H9 (cell line): ENCODE results near the gene GARRE1. TPM values are rescaled to one million over a fixed set of nuclear protein-coding genes. Genes with fewer than 3 reads are reported as not detected.

Experiments
- DNase-seq: peaks from one replicate; pipeline ENCODE4 v3.0.0-alpha.2; 2017
- H2AFZ ChIP-seq: one replicate; pipeline ENCODE4 v1.6.1; 2013; ENCODE audit warnings: mild to moderate bottlenecking, low read length, control low read depth, moderate library complexity
- H2AK5ac ChIP-seq: 2 replicates; pipeline ENCODE4 v1.6.1; 2013; ENCODE audit warnings: low read length, control low read depth, mixed read lengths; ENCODE audit not compliant: insufficient read length
- H2BK120ac ChIP-seq: one replicate; pipeline ENCODE4 v1.6.1; 2013; ENCODE audit warnings: low read depth, mild to moderate bottlenecking, low read length, control low read depth, inconsistent platforms; ENCODE audit not compliant: poor library complexity, severe bottlenecking
- H2BK12ac ChIP-seq: 2 replicates; pipeline ENCODE4 v1.6.1; 2013; ENCODE audit warnings: low read length, control low read depth, mixed read lengths, low read depth; ENCODE audit not compliant: insufficient read length
- H2BK15ac ChIP-seq: 2 replicates; pipeline ENCODE4 v1.6.1; 2013; ENCODE audit warnings: low read depth, low read length, control low read depth
- H2BK20ac ChIP-seq: one replicate; pipeline ENCODE4 v1.6.1; 2013; ENCODE audit warnings: low read depth, mild to moderate bottlenecking, low read length, control low read depth, inconsistent platforms; ENCODE audit not compliant: poor library complexity, severe bottlenecking
- H2BK5ac ChIP-seq: 2 replicates; pipeline ENCODE4 v1.6.1; 2013; ENCODE audit warnings: low read length, control low read depth, mixed read lengths; ENCODE audit not compliant: insufficient read length
- H3K14ac ChIP-seq: 2 replicates; pipeline ENCODE4 v1.6.1; 2013; ENCODE audit warnings: low read length, control low read depth; ENCODE audit not compliant: insufficient read depth
- H3K18ac ChIP-seq: 2 replicates; pipeline ENCODE4 v1.6.1; 2013; ENCODE audit warnings: low read depth, mild to moderate bottlenecking, mixed read lengths, low read length, control low read depth; ENCODE audit not compliant: insufficient read length
- H3K23ac ChIP-seq: 2 replicates; pipeline ENCODE4 v1.6.1; 2013; ENCODE audit warnings: low read length, control low read depth, mixed read lengths, low read depth; ENCODE audit not compliant: insufficient read length
- H3K23me2 ChIP-seq: 2 replicates; pipeline ENCODE4 v1.6.1; 2013; ENCODE audit warnings: low read depth, mild to moderate bottlenecking, mixed read lengths, low read length, control low read depth; ENCODE audit not compliant: insufficient read length, poor library complexity, severe bottlenecking
- H3K27ac ChIP-seq: 2 replicates; pipeline ENCODE4 v1.5.1; 2013; ENCODE audit warnings: low read length, control low read depth, mixed read lengths, low read depth; ENCODE audit not compliant: insufficient read length
- H3K27me3 ChIP-seq: 2 replicates; pipeline ENCODE4 v1.6.1; 2013; ENCODE audit warnings: low read length, control low read depth, inconsistent platforms; ENCODE audit not compliant: insufficient read depth
- H3K4ac ChIP-seq: 2 replicates; pipeline ENCODE4 v1.6.1; 2013; ENCODE audit warnings: low read depth, mild to moderate bottlenecking, control low read depth, inconsistent platforms, low read length, moderate library complexity
- H3K4me1 ChIP-seq: 2 replicates; pipeline ENCODE4 v1.6.1; 2013; ENCODE audit warnings: low read length, control low read depth, inconsistent platforms; ENCODE audit not compliant: insufficient read depth
- H3K4me2 ChIP-seq: 2 replicates; pipeline ENCODE4 v1.6.1; 2013; ENCODE audit warnings: low read length, control low read depth, mixed read lengths; ENCODE audit not compliant: insufficient read length, insufficient read depth
- H3K56ac ChIP-seq: 2 replicates; pipeline ENCODE4 v1.6.1; 2013; ENCODE audit warnings: low read depth, mild to moderate bottlenecking, mixed read lengths, low read length, control low read depth; ENCODE audit not compliant: insufficient read length
- H3K79me1 ChIP-seq: 2 replicates; pipeline ENCODE4 v1.6.1; 2013; ENCODE audit warnings: low read depth, mild to moderate bottlenecking, moderate library complexity, low read length, control low read depth, inconsistent platforms; ENCODE audit not compliant: insufficient read depth, poor library complexity, severe bottlenecking
- H3K79me2 ChIP-seq: 2 replicates; pipeline ENCODE4 v1.6.1; 2013; ENCODE audit warnings: low read length, control low read depth, inconsistent platforms; ENCODE audit not compliant: insufficient read depth
- H3K9ac ChIP-seq: 2 replicates; pipeline ENCODE4 v1.6.1; 2013; ENCODE audit warnings: low read length, control low read depth, mixed read lengths; ENCODE audit not compliant: insufficient read length; ENCODE audit errors: extremely low read depth
- H3K9me3 ChIP-seq: one replicate; pipeline ENCODE4 v1.6.1; 2013; ENCODE audit warnings: low read depth, low read length, inconsistent platforms; ENCODE audit not compliant: control insufficient read depth
- H3T11ph ChIP-seq: one replicate; pipeline ENCODE4 v1.6.1; 2013; ENCODE audit warnings: mild to moderate bottlenecking, low read length, control low read depth, inconsistent platforms
- H4K20me1 ChIP-seq: one replicate; pipeline ENCODE4 v1.6.1; 2013; ENCODE audit not compliant: control insufficient read depth, insufficient read length, insufficient read depth
- H4K5ac ChIP-seq: 2 replicates; pipeline ENCODE4 v1.6.1; 2013; ENCODE audit warnings: low read depth, mild to moderate bottlenecking, mixed read lengths, low read length, control low read depth; ENCODE audit not compliant: insufficient read length
- H4K8ac ChIP-seq: replicated peaks from 2 replicates; pipeline ENCODE4 v1.6.1; 2013; ENCODE audit warnings: low read length, control low read depth, mixed read lengths, low read depth; ENCODE audit not compliant: insufficient read length
- H4K91ac ChIP-seq: 2 replicates; pipeline ENCODE4 v1.6.1; 2013; ENCODE audit warnings: low read depth, mild to moderate bottlenecking, moderate library complexity, mixed read lengths, low read length, control low read depth; ENCODE audit not compliant: insufficient read length
- H3K27ac Mint-ChIP-seq, 3 experiments: 2 replicates in 2 of 3; 3 replicates in 1 of 3; pipeline ENCODE4 v1.8.0; 2020 to 2021; ENCODE audit warnings: mixed read lengths in 3 of 3, mild to moderate bottlenecking in 1 of 3, moderate library complexity in 1 of 3
- H3K27me3 Mint-ChIP-seq: 2 replicates; pipeline ENCODE4 v1.8.0; 2021; ENCODE audit warnings: low read depth, mild to moderate bottlenecking, moderate library complexity, mixed read lengths
- H3K36me3 Mint-ChIP-seq, 3 experiments: 2 replicates in 2 of 3; 3 replicates in 1 of 3; pipeline ENCODE4 v1.8.0; 2020 to 2021; ENCODE audit warnings: low read depth in 3 of 3, mixed read lengths in 3 of 3; ENCODE audit not compliant: insufficient read depth in 1 of 3
- H3K4me1 Mint-ChIP-seq, 2 experiments: 2 replicates each; pipeline ENCODE4 v1.8.0; 2020; ENCODE audit warnings: mixed read lengths in 2 of 2
- H3K4me3 Mint-ChIP-seq, 2 experiments: 2 replicates in 1 of 2; 3 replicates in 1 of 2; pipeline ENCODE4 v1.8.0; 2020 to 2021; ENCODE audit warnings: mild to moderate bottlenecking in 2 of 2, mixed read lengths in 2 of 2, moderate library complexity in 1 of 2
- H3K9me3 Mint-ChIP-seq, 2 experiments: 2 replicates in 1 of 2; 3 replicates in 1 of 2; pipeline ENCODE4 v1.8.0; 2020; ENCODE audit warnings: mild to moderate bottlenecking in 2 of 2, mixed read lengths in 2 of 2, moderate library complexity in 1 of 2
- WGBS: extraction: QIAGEN DNeasy Blood & Tissue Kit; methylation state at CpG from one replicate; pipeline ENCODE4 v1.1.7; 2013; ENCODE audit warnings: missing lambda C conversion rate, low lambda C conversion rate, mixed read lengths; ENCODE audit not compliant: insufficient read length; ENCODE audit errors: extremely low coverage; 5-methylcytosine and 5-hydroxymethylcytosine counted together
- total RNA-seq: library from RNA; stranded (reverse); gene quantifications from 2 replicates; pipeline ENCODE4 v1.2.1, GENCODE V29; 2021
- TF ChIP-seq, protein P1 (sequence below): fragments of 200-600 bp; sonication (generic); conservative IDR thresholded peaks from 3 replicates; pipeline ENCODE4 v1.8.0; 2021; ENCODE audit warnings: antibody characterized with exemption, mild to moderate bottlenecking

Gene GARRE1
- total RNA-seq, 1 experiment from 2014 or later, result 24.1 TPM

DNA sequence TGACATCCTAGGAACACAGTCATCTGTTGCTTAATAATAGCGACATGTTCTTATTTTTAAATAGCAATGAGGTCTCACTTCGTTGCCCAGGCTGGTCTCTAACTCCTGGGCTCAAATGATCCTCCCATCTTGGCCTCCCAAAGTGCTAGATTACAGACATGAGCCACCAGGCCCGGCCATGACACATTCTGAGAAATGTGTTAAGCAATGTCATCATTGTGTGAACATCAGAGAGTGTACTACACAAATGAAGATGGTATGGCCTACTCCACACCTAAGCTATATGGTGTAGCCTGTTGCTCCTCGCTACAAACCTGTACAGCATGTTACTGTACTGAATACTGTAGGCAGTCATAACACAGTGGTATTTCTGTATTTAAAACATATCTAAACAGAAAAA lies 24.6 kb upstream of the GARRE1 start:
- H3K14ac ChIP-seq, result no peak overlapping the region
- no peak overlapping the region for H4K8ac ChIP-seq
- H3K4me2 ChIP-seq, result no peak overlapping the region
- H2BK20ac ChIP-seq, result no peak overlapping the region
- H2AK5ac ChIP-seq, result no peak overlapping the region
- Mint-ChIP-seq H3K4me1 (peaks cover 45 to 50% of the 10 kb centered on the region in 2 experiments), H3K36me3 (peaks cover 16 to 50% (median 44%) of the 10 kb centered on the region in 3 experiments; a peak in 6 of 7 replicates), H3K4me3 (no peak overlapping the region; a peak in 1 of 5 replicates), H3K9me3 (no peaks in the 10 kb centered on the region), H3K27ac (peak overlapping the region in 1 of 3 experiments; percentile 96; a peak in 2 of 7 replicates), H3K27me3 (no peaks in the 10 kb centered on the region)
- no peaks in the 10 kb centered on the region for H3K9me3 ChIP-seq
- no peaks in the 10 kb centered on the region for H3K79me2 ChIP-seq
- no peak overlapping the region for H2AFZ ChIP-seq
- no peak overlapping the region for H4K5ac ChIP-seq
- no peak overlapping the region for H3K9ac ChIP-seq
- peaks cover 7% of the 10 kb centered on the region; the same call in 1 of the 2 replicates for H3K4me1 ChIP-seq
- TF ChIP-seq, protein P1, sequence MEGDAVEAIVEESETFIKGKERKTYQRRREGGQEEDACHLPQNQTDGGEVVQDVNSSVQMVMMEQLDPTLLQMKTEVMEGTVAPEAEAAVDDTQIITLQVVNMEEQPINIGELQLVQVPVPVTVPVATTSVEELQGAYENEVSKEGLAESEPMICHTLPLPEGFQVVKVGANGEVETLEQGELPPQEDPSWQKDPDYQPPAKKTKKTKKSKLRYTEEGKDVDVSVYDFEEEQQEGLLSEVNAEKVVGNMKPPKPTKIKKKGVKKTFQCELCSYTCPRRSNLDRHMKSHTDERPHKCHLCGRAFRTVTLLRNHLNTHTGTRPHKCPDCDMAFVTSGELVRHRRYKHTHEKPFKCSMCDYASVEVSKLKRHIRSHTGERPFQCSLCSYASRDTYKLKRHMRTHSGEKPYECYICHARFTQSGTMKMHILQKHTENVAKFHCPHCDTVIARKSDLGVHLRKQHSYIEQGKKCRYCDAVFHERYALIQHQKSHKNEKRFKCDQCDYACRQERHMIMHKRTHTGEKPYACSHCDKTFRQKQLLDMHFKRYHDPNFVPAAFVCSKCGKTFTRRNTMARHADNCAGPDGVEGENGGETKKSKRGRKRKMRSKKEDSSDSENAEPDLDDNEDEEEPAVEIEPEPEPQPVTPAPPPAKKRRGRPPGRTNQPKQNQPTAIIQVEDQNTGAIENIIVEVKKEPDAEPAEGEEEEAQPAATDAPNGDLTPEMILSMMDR, result no peak
- DNase-seq, result no peak
- no peak overlapping the region for H3T11ph ChIP-seq
- no CpG with 5 or more reads among the region's 4 CpGs for WGBS
- H3K23me2 ChIP-seq, result no peaks in the 10 kb centered on the region
- no peak overlapping the region for H3K56ac ChIP-seq
- H3K23ac ChIP-seq, result no peak overlapping the region
- no peak overlapping the region for H3K18ac ChIP-seq
- H3K79me1 ChIP-seq, result no peaks in the 10 kb centered on the region
- no peaks in the 10 kb centered on the region for H3K27me3 ChIP-seq
- no peak overlapping the region for H2BK120ac ChIP-seq
- H4K91ac ChIP-seq, result no peak overlapping the region
- no peak overlapping the region for H2BK12ac ChIP-seq
- H2BK5ac ChIP-seq, result no peak overlapping the region
- no peak overlapping the region for H3K4ac ChIP-seq
- H2BK15ac ChIP-seq, result no peak overlapping the region
- no peak overlapping the region for H3K27ac ChIP-seq
- no peaks in the 10 kb centered on the region for H4K20me1 ChIP-seq
